HUES48 (cell line): ENCODE measurements around the gene ENDOU.

Experiments
- H3K27ac ChIP-seq: one replicate; pipeline ENCODE4 v1.7.0; 2013; ENCODE audit warnings: low read depth, low read length, inconsistent platforms
- H3K27me3 ChIP-seq: 2 replicates; pipeline ENCODE4 v1.6.1; 2013; ENCODE audit warnings: mild to moderate bottlenecking, low read length; ENCODE audit not compliant: control insufficient read depth, insufficient read depth
- H3K36me3 ChIP-seq: 2 replicates; pipeline ENCODE4 v1.6.1; 2013; ENCODE audit warnings: low read length; ENCODE audit not compliant: control insufficient read depth, insufficient read depth
- H3K4me1 ChIP-seq: 2 replicates; pipeline ENCODE4 v1.6.1; 2013; ENCODE audit warnings: mild to moderate bottlenecking, low read length; ENCODE audit not compliant: control insufficient read depth, insufficient read depth
- H3K4me3 ChIP-seq: 2 replicates; pipeline ENCODE4 v1.5.1; 2013; ENCODE audit warnings: mild to moderate bottlenecking, low read depth, low read length
- H3K9ac ChIP-seq: 2 replicates; pipeline ENCODE4 v1.6.1; 2013; ENCODE audit warnings: mild to moderate bottlenecking, low read depth, low read length, moderate library complexity
- H3K9me3 ChIP-seq: 2 replicates; pipeline ENCODE4 v1.6.1; 2013; ENCODE audit warnings: low read length; ENCODE audit not compliant: control insufficient read depth, insufficient read depth

The ENDOU gene

DNA sequence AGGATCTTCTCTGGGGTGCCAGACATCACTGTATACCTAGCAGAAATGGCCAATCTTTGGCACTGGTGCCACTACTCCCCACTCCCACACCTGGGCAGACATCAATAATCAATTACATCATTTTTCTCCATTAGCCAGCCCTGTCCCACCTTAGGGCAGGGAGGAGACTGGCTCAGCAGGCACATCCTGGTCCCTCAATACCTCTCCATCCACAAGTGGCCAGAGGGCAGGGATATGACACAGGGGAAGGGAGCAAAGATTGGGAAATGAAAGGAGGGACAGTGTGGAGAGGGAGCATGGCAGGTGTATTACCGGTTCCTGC lies 23.2 kb upstream of the ENDOU start:
- Histone ChIP-seq H3K4me1 (peaks cover 7% of the 10 kb centered on the region; the same call in 1 of the 2 replicates), H3K4me3 (no peak overlapping the region), H3K9me3 (no peaks in the 10 kb centered on the region), H3K9ac (no peak overlapping the region), H3K27me3 (no peaks in the 10 kb centered on the region), H3K36me3 (no peaks in the 10 kb centered on the region), H3K27ac (no peak overlapping the region)

DNA sequence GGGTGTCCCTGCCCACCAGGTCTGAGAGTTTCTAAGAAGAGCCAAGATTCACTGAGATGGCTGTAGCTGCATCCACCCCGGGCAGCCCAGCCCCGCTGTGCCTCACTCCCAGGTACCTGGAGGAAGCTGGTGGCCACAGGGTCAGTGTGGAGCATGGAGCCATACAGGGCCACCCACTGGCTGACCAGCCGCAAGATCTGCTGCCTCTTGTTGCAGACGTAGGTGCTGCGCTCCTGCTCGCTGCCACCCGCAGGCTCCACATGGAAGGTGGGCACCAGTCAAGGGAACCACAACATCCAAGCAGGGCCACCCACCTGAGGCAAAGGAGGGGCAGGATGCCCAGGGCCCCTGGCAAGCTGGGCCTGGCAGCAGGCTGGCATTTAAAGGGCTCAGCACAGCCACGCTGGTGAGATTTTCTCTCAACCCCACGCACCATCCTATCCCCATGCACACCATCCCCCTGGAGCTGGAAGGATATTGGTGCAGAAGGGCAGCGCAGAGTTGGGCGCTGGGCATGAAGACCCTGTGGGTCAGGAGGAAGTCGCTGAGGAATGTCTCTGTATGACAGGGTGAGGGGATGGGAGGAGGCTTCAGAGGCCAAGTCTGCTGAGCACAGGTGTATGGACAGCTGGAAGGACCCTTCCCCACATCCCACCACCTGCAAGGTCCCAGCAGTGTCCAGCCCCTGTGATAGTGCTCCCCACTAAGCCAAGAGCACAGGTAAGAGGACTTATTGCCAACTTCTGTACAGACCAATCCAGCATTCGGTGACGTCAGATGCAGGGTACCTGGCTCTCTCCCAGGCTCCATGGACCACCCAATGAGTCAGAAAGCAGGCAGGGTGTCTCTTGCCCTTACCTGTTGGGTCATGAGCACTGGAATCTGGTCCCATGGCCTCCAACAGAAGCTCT lies 22.6 kb upstream of the ENDOU start:
- Histone ChIP-seq H3K27me3 (no peaks in the 10 kb centered on the region), H3K9ac (no peak overlapping the region), H3K27ac (no peak overlapping the region), H3K4me3 (no peak overlapping the region), H3K4me1 (peaks cover 2% of the 10 kb centered on the region; the same call in 1 of the 2 replicates), H3K9me3 (no peaks in the 10 kb centered on the region), H3K36me3 (no peaks in the 10 kb centered on the region)

DNA sequence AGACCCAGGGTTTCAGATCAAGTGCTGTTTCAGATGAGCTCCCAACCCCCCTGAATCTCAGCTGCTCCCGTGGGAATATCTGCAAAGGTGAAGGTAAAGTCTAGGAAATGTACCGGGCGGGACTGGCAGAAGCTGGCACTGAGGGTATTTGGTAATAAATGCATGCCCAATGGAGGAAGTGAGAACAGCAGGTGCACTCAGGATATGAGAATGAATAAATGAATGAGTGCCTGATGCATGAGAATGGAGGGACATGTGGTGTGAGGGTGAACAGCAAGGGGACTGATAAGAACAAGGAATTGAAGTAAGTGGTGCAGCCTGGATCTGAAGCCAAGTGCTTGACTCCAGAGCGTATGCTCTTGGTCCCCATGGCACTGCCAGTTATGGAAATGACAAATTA lies 21.8 kb upstream of the ENDOU start:
- no peaks in the 10 kb centered on the region for H3K27me3 ChIP-seq
- H3K4me3 ChIP-seq: no peak overlapping the region
- no peak overlapping the region for H3K9ac ChIP-seq
- H3K27ac ChIP-seq: no peak overlapping the region
- H3K36me3 ChIP-seq: no peaks in the 10 kb centered on the region
- H3K9me3 ChIP-seq: no peaks in the 10 kb centered on the region
- H3K4me1 ChIP-seq: peaks cover 2% of the 10 kb centered on the region; the same call in 1 of the 2 replicates

- H3K4me1 ChIP-seq: peaks cover 2% of the 10 kb centered on the region; the same call in 1 of the 2 replicates
- no peaks in the 10 kb centered on the region for H3K9me3 ChIP-seq
- no peak overlapping the region for H3K27ac ChIP-seq
- H3K27me3 ChIP-seq: no peaks in the 10 kb centered on the region
- H3K36me3 ChIP-seq: no peaks in the 10 kb centered on the region
- H3K4me3 ChIP-seq: no peak overlapping the region
- H3K9ac ChIP-seq: no peak overlapping the region
These were observed 21.2 kb upstream of the ENDOU start for GRCh38 chr12:47746523-47746922.

- H3K36me3 ChIP-seq: no peaks in the 10 kb centered on the region
- H3K27me3 ChIP-seq: no peaks in the 10 kb centered on the region
- H3K9ac ChIP-seq: no peak overlapping the region
- H3K27ac ChIP-seq: no peak overlapping the region
- H3K4me1 ChIP-seq: peaks cover 2% of the 10 kb centered on the region; the same call in 1 of the 2 replicates
- no peak overlapping the region for H3K4me3 ChIP-seq
- H3K9me3 ChIP-seq: no peaks in the 10 kb centered on the region
These were observed 20.8 kb upstream of the ENDOU start for GRCh38 chr12:47746073-47746472.

DNA sequence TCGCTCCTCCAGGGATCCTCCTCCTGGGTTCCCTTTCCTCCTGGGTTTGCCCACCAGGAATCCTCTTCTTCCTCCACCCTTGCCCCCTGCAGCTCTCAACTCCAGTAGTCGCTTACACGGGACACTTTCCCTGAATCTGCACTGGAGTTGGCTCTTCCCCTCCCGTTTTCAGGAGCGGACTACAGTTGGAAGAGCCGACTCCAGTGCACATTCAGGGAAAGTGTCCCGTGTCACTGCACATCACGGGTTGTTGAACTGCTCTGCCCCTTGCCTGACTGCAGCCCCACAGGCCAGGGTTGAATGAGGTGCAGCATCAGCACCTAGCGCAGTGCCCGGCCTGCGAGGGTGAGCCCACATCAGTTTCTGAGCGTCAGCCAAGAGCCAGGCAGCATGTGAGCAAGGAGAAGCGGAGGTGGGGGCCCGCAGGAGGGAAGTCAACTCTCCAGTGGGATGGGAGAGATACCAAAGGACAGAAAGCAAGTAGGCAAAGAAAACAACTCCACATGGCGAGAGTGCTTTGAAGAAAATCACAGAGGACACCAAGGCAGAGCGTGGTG lies 20.3 kb upstream of the ENDOU start:
- no peak overlapping the region for H3K9ac ChIP-seq
- no peaks in the 10 kb centered on the region for H3K27me3 ChIP-seq

GRCh38 chr12:47744778-47745436 lies 19.6 kb upstream of the ENDOU start:
- Histone ChIP-seq H3K4me1 (peaks cover 2% of the 10 kb centered on the region; the same call in 1 of the 2 replicates), H3K36me3 (no peaks in the 10 kb centered on the region), H3K9me3 (no peaks in the 10 kb centered on the region), H3K4me3 (no peak overlapping the region), H3K9ac (no peak overlapping the region), H3K27ac (no peak overlapping the region), H3K27me3 (no peaks in the 10 kb centered on the region)

More for the DNA sequence above, 20.3 kb upstream of the ENDOU start:
- no peak overlapping the region for H3K4me3 ChIP-seq
- no peak overlapping the region for H3K27ac ChIP-seq
- no peaks in the 10 kb centered on the region for H3K36me3 ChIP-seq
- H3K4me1 ChIP-seq: peaks cover 2% of the 10 kb centered on the region; the same call in 1 of the 2 replicates
- H3K9me3 ChIP-seq: no peaks in the 10 kb centered on the region

GRCh38 chr12:47744005-47744651 lies 18.8 kb upstream of the ENDOU start:
- no peak overlapping the region for H3K9ac ChIP-seq
- H3K36me3 ChIP-seq: no peaks in the 10 kb centered on the region
- H3K27me3 ChIP-seq: no peaks in the 10 kb centered on the region
- H3K4me3 ChIP-seq: no peak overlapping the region
- no peak overlapping the region for H3K27ac ChIP-seq
- no peaks in the 10 kb centered on the region for H3K9me3 ChIP-seq
- H3K4me1 ChIP-seq: peaks cover 2% of the 10 kb centered on the region; the same call in 1 of the 2 replicates

GRCh38 chr12:47743311-47743860 lies 18.1 kb upstream of the ENDOU start:
- Histone ChIP-seq H3K27me3 (no peaks in the 10 kb centered on the region), H3K4me1 (peaks cover 2% of the 10 kb centered on the region; the same call in 1 of the 2 replicates), H3K36me3 (no peaks in the 10 kb centered on the region), H3K4me3 (no peak overlapping the region), H3K9ac (no peak overlapping the region), H3K9me3 (no peaks in the 10 kb centered on the region), H3K27ac (no peak overlapping the region)

GRCh38 chr12:47742253-47742825 lies 17.0 kb upstream of the ENDOU start:
- H3K27ac ChIP-seq: no peak overlapping the region
- no peaks in the 10 kb centered on the region for H3K9me3 ChIP-seq
- H3K4me3 ChIP-seq: no peak overlapping the region
- H3K36me3 ChIP-seq: no peaks in the 10 kb centered on the region
- no peak overlapping the region for H3K9ac ChIP-seq
- H3K27me3 ChIP-seq: no peaks in the 10 kb centered on the region
- H3K4me1 ChIP-seq: peaks cover 2% of the 10 kb centered on the region; the same call in 1 of the 2 replicates
